GM18511 (cell line): Measurements from ENCODE around the gene CDC42BPB.

Source experiments
- ATAC-seq: cut with Tn5 transposase; IDR thresholded peaks from one replicate; pipeline ENCODE4 v1.9.1; 2021; ENCODE audit warnings: mild to moderate bottlenecking, moderate library complexity; ENCODE audit not compliant: unreplicated experiment

CDC42BPB gene

GRCh38 chr14:103019236-103019635 is 38.1 kb downstream of the CDC42BPB start:
- ATAC-seq, result no peak

- no peak for ATAC-seq
Observed at GRCh38 chr14:103016594-103016993, 40.8 kb downstream of the CDC42BPB start.

GRCh38 chr14:103016071-103016470 is 41.3 kb downstream of the CDC42BPB start:
- ATAC-seq, result no peak

- no peak for ATAC-seq
Observed at GRCh38 chr14:103015426-103015825, 41.9 kb downstream of the CDC42BPB start.

GRCh38 chr14:103014466-103015228 is 42.7 kb downstream of the CDC42BPB start:
- ATAC-seq, result no peak

- ATAC-seq, result no peak
Observed at GRCh38 chr14:103013028-103013427, 44.3 kb downstream of the CDC42BPB start.

- no peak for ATAC-seq
Observed at GRCh38 chr14:103009559-103009958, 47.8 kb downstream of the CDC42BPB start.

GRCh38 chr14:103008768-103009357 is 48.5 kb downstream of the CDC42BPB start:
- no peak for ATAC-seq

GRCh38 chr14:103008126-103008525 is 49.2 kb downstream of the CDC42BPB start:
- ATAC-seq, result no peak

GRCh38 chr14:103007555-103007954 is 49.8 kb downstream of the CDC42BPB start:
- ATAC-seq, result no peak

- ATAC-seq, result no peak
Observed at GRCh38 chr14:103006991-103007520, 50.3 kb downstream of the CDC42BPB start.

- ATAC-seq, result no peak
Observed at GRCh38 chr14:103006106-103006505, 51.2 kb downstream of the CDC42BPB start.

GRCh38 chr14:103003850-103004249 is 53.5 kb downstream of the CDC42BPB start:
- ATAC-seq, result no peak

GRCh38 chr14:103003351-103003615 is 54.1 kb downstream of the CDC42BPB start:
- no peak for ATAC-seq

- ATAC-seq, result no peak
Observed at GRCh38 chr14:103002578-103003350, 54.6 kb downstream of the CDC42BPB start.

GRCh38 chr14:103001651-103002396 is 55.5 kb downstream of the CDC42BPB start:
- no peak for ATAC-seq

- ATAC-seq, result no peak
Observed at GRCh38 chr14:103001226-103001625, 56.1 kb downstream of the CDC42BPB start.

- ATAC-seq, result no peak
Observed at GRCh38 chr14:103000291-103000921, 56.9 kb downstream of the CDC42BPB start.

GRCh38 chr14:102999227-102999895 is 58.0 kb downstream of the CDC42BPB start:
- ATAC-seq, result no peak

- ATAC-seq, result no peak
Observed at GRCh38 chr14:102998393-102998792, 59.0 kb downstream of the CDC42BPB start.
